Endothelial cell of umbilical vein (primary cell): Measurements from ENCODE around the gene COG5.

Experiments used
- CTCF ChIP-seq, 2 donors: IDR thresholded peaks; 1 replicate in 1 of 2; 2 replicates in 1 of 2; pipeline ENCODE4 v1.5.1; 2011; ENCODE audit warnings: low read length in 2 of 2, mild to moderate bottlenecking in 2 of 2, moderate library complexity in 2 of 2, control low read depth in 1 of 2, inconsistent platforms in 1 of 2, low read depth in 1 of 2; ENCODE audit not compliant: insufficient read depth in 1 of 2; ENCODE audit errors: extremely low read depth in 1 of 2
- POLR2A ChIP-seq: IDR thresholded peaks from 2 replicates; pipeline ENCODE4 v1.6.1; 2012; ENCODE audit warnings: low read depth, mild to moderate bottlenecking, control low read depth, low read length

GRCh38 chr7:107538001-107538400 is 25.7 kb downstream of the COG5 start:
- no peak for TF ChIP-seq CTCF (IDR thresholded peaks at IDR 0.05; ENCODE audit: extremely low read depth in 1 of 2, insufficient read depth in 1 of 2, low read depth in 1 of 2, low read length in 2 of 2)
- TF ChIP-seq POLR2A = no peak
